Fibroblast of lung (primary cell): Measurements from ENCODE around the gene PEX10. TPM values are rescaled to one million over a fixed set of nuclear protein-coding genes. Genes with fewer than 3 reads are reported as not detected.

Source experiments
- DNase-seq, 2 donors: peaks; one replicate each; pipeline versions ENCODE4 v3.0.0 to v3.0.0-alpha.2; 2010; ENCODE audit warnings: low read depth in 2 of 2
- H2AFZ ChIP-seq: 2 replicates; pipeline ENCODE4 v1.5.1; 2012; ENCODE audit warnings: low read length, control low read depth, inconsistent platforms
- H3K27ac ChIP-seq: 2 replicates; pipeline ENCODE4 v1.5.1; 2011; ENCODE audit warnings: low read length, control low read depth; ENCODE audit not compliant: insufficient read depth
- H3K27me3 ChIP-seq: 2 replicates; pipeline ENCODE4 v1.5.1; 2011; ENCODE audit warnings: mild to moderate bottlenecking, low read length; ENCODE audit not compliant: control insufficient read depth, insufficient read depth
- H3K36me3 ChIP-seq: 2 replicates; pipeline ENCODE4 v1.5.1; 2011; ENCODE audit warnings: low read length; ENCODE audit not compliant: control insufficient read depth, insufficient read depth
- H3K4me1 ChIP-seq: 2 replicates; pipeline ENCODE4 v1.5.1; 2011; ENCODE audit warnings: low read length; ENCODE audit not compliant: control insufficient read depth, insufficient read depth; ENCODE audit errors: extremely low read depth
- H3K4me2 ChIP-seq: 2 replicates; pipeline ENCODE4 v1.5.1; 2011; ENCODE audit warnings: low read length, control low read depth; ENCODE audit not compliant: insufficient read depth; ENCODE audit errors: extremely low read depth
- H3K4me3 ChIP-seq, 4 experiments: fragments of 200-600 bp in 1 of 4; sonication (generic) in 1 of 4; replicated peaks in 1 of 4; 2 replicates each; pipeline ENCODE4 v1.5.1; 2011 to 2016; ENCODE audit warnings: low read length in 4 of 4, low read depth in 3 of 4, mild to moderate bottlenecking in 3 of 4, control low read depth in 2 of 4, inconsistent platforms in 1 of 4, mixed read lengths in 1 of 4; ENCODE audit not compliant: insufficient read depth in 1 of 4; ENCODE audit errors: control extremely low read depth in 1 of 4
- H3K79me2 ChIP-seq: 2 replicates; pipeline ENCODE4 v1.5.1; 2012; ENCODE audit warnings: mild to moderate bottlenecking, low read length, inconsistent platforms; ENCODE audit not compliant: control insufficient read depth, insufficient read depth
- H3K9ac ChIP-seq: 2 replicates; pipeline ENCODE4 v1.5.1; 2011; ENCODE audit warnings: mild to moderate bottlenecking, low read length, control low read depth; ENCODE audit not compliant: insufficient read depth
- H3K9me3 ChIP-seq: 2 replicates; pipeline ENCODE4 v1.5.1; 2012; ENCODE audit warnings: low read depth, low read length; ENCODE audit not compliant: control insufficient read depth, insufficient read depth
- H4K20me1 ChIP-seq: 2 replicates; pipeline ENCODE4 v1.5.1; 2011; ENCODE audit warnings: low read length; ENCODE audit not compliant: control insufficient read depth, insufficient read depth; ENCODE audit errors: extremely low read depth
- CTCF ChIP-seq, 2 donors: IDR thresholded peaks in 1 of 2; conservative IDR thresholded peaks in 1 of 2; 1 replicate in 1 of 2; 2 replicates in 1 of 2; pipeline ENCODE4 v1.5.1; 2011 to 2012; ENCODE audit warnings: low read length in 2 of 2, control low read depth in 1 of 2, inconsistent platforms in 1 of 2, low read depth in 1 of 2, mild to moderate bottlenecking in 1 of 2
- EZH2 ChIP-seq: IDR thresholded peaks from 2 replicates; pipeline ENCODE4 v1.5.1; 2012; ENCODE audit warnings: low read length, control low read depth, mild to moderate bottlenecking; ENCODE audit errors: missing control alignments
- polyA plus RNA-seq, 2 donors: library from polyadenylated mRNA; depleted of rRNA in 1 of 2; stranded (reverse) in 1 of 2; unstranded in 1 of 2; fragments of >200 nt; gene quantifications; 2 replicates each; pipeline ENCODE4 v1.2.1, GENCODE V29; 2011 to 2012; ENCODE audit warnings: missing spikeins in 1 of 2
- total RNA-seq: library from RNA; depleted of rRNA; stranded (reverse); fragments of >200 nt; gene quantifications from 2 replicates; pipeline ENCODE4 v1.2.1, GENCODE V29; 2014

The PEX10 gene
- total and polyA plus RNA-seq, 2 donors (not counting 1 experiment from before 2014, with no cell fraction given), result 15.4 to 33.4 TPM

DNA sequence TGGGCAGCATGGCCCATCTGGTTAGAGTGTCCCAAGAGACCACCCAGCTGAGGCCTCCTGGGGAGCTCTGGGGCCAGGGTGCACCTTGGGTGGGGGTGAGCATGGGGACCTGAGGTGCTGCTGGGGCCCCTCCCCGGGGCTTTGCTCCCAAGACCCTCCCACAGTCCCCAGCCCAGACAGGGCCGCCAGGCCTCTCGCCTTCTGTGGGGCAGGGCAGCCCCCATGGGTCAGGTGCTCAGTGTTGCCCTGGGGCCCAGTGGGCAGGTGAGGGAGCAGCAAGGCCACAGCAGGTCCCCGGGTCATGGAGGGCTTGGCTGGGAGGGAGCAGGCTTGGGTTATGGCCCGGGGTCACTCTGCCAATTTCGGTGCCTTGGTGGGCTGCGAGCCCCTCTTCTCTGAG is 24.5 kb upstream of the PEX10 start:
- no peak overlapping the region for H3K9ac ChIP-seq
- DNase-seq, result no peak
- H3K4me1 ChIP-seq, result no peaks in the 10 kb centered on the region
- H3K4me2 ChIP-seq, result no peak overlapping the region
- H2AFZ ChIP-seq, result no peak overlapping the region
- TF ChIP-seq EZH2, result no peak
- no peak for TF ChIP-seq CTCF (conservative IDR thresholded peaks at IDR 0.05 in 1 of 2, IDR thresholded peaks at IDR 0.05 in 1 of 2; ENCODE audit: low read depth in 1 of 2, low read length in 2 of 2)
- peaks cover 2% of the 10 kb centered on the region for H3K27me3 ChIP-seq
- no peaks in the 10 kb centered on the region for H3K9me3 ChIP-seq
- no peaks in the 10 kb centered on the region for H3K79me2 ChIP-seq
- H3K4me3 ChIP-seq, result no peak overlapping the region
- H3K36me3 ChIP-seq, result no peaks in the 10 kb centered on the region
- H4K20me1 ChIP-seq, result no peaks in the 10 kb centered on the region
- H3K27ac ChIP-seq, result no peak overlapping the region

DNA sequence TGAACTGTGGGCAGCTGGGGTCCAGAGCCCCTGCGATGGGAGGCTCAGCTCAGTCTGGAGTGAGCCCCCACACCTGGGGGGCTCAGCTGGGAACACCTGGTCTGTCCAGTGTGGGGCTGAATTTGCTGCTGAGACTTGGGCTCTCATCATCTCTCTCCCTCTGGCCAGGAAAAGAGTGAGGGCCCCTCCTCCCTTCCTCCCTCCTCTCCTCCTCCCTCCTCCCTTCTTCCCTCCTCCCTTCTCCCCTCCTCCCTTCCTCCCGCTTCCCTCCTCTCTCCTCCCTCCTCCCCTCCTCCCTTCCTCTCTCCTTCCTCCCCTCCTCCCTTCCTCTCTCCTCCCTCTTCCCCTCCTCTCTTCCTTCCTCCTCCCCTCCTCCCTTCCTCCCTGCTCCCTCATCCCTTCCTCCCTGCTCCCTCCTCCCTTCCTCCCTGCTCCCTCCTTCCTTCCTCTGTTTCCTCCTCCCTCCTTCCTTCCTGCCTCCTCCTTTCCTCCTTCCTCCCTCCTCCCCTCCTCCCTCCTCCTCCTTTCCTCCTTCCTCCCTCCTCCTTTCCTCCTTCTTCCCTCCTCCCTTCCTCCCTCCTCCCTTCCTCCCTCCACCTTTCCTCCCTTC is 23.5 kb upstream of the PEX10 start:
- Histone ChIP-seq H3K4me3 (no peak overlapping the region), H3K4me2 (no peak overlapping the region), H3K9me3 (no peaks in the 10 kb centered on the region), H4K20me1 (no peaks in the 10 kb centered on the region), H3K27me3 (no peaks in the 10 kb centered on the region), H3K27ac (no peak overlapping the region), H3K4me1 (no peaks in the 10 kb centered on the region), H3K9ac (no peak overlapping the region), H3K79me2 (no peaks in the 10 kb centered on the region), H2AFZ (no peak overlapping the region), H3K36me3 (no peaks in the 10 kb centered on the region)
- no peak for DNase-seq
- TF ChIP-seq EZH2 (no peak), CTCF (conservative IDR thresholded peaks at IDR 0.05 in 1 of 2, IDR thresholded peaks at IDR 0.05 in 1 of 2; ENCODE audit: low read depth in 1 of 2, low read length in 2 of 2) (no peak)

- TF ChIP-seq EZH2, result no peak
- no peak for TF ChIP-seq CTCF (conservative IDR thresholded peaks at IDR 0.05 in 1 of 2, IDR thresholded peaks at IDR 0.05 in 1 of 2; ENCODE audit: low read depth in 1 of 2, low read length in 2 of 2)
- Histone ChIP-seq H4K20me1 (no peaks in the 10 kb centered on the region), H3K4me2 (no peak overlapping the region), H3K9ac (no peak overlapping the region), H3K79me2 (no peaks in the 10 kb centered on the region), H3K27ac (no peak overlapping the region), H3K36me3 (no peaks in the 10 kb centered on the region), H3K9me3 (no peaks in the 10 kb centered on the region), H3K27me3 (no peaks in the 10 kb centered on the region), H2AFZ (no peak overlapping the region), H3K4me1 (no peaks in the 10 kb centered on the region), H3K4me3 (no peak overlapping the region)
- DNase-seq, result no peak
These were observed 22.7 kb upstream of the PEX10 start for GRCh38 chr1:2435091-2435490.
